ENCODE data around the gene CX3CL1.

CX3CL1 gene

GRCh38 chr16:57345021-57345420, 27.3 kb upstream of the CX3CL1 start:
- no peak for FAIRE-seq
- TF ChIP-seq TAF1 (IDR thresholded peaks at IDR 0.05; ENCODE audit: borderline replicate concordance, low read depth, low read length) (no peak), POLR2A (IDR thresholded peaks at IDR 0.05; ENCODE audit: low read depth, low read length) (no peak), POLR2AphosphoS5 (IDR thresholded peaks at IDR 0.05; ENCODE audit: low read depth, low read length) (no peak)
- no peak for DNase-seq (ENCODE audit: insufficient read length)

GRCh38 chr16:57345666-57346204, 26.6 kb upstream of the CX3CL1 start:
- no peak for TF ChIP-seq TAF1 (IDR thresholded peaks at IDR 0.05; ENCODE audit: borderline replicate concordance, low read depth, low read length)
- TF ChIP-seq POLR2AphosphoS5 (IDR thresholded peaks at IDR 0.05; ENCODE audit: low read depth, low read length), result no peak
- TF ChIP-seq POLR2A (IDR thresholded peaks at IDR 0.05; ENCODE audit: low read depth, low read length), result no peak
- FAIRE-seq (no peak), DNase-seq (ENCODE audit: insufficient read length) (no peak)

GRCh38 chr16:57347858-57348257, 24.4 kb upstream of the CX3CL1 start:
- DNase-seq (ENCODE audit: insufficient read length) (no peak), FAIRE-seq (no peak)
- TF ChIP-seq POLR2AphosphoS5 (IDR thresholded peaks at IDR 0.05; ENCODE audit: low read depth, low read length), result no peak
- TF ChIP-seq TAF1 (IDR thresholded peaks at IDR 0.05; ENCODE audit: borderline replicate concordance, low read depth, low read length), result no peak
- no peak for TF ChIP-seq POLR2A (IDR thresholded peaks at IDR 0.05; ENCODE audit: low read depth, low read length)

- no peak for FAIRE-seq
- TF ChIP-seq POLR2A (IDR thresholded peaks at IDR 0.05; ENCODE audit: low read depth, low read length) (no peak), POLR2AphosphoS5 (IDR thresholded peaks at IDR 0.05; ENCODE audit: low read depth, low read length) (no peak), TAF1 (IDR thresholded peaks at IDR 0.05; ENCODE audit: borderline replicate concordance, low read depth, low read length) (no peak)
Measured at GRCh38 chr16:57348327-57348726, 24.0 kb upstream of the CX3CL1 start.

GRCh38 chr16:57349212-57350031, 22.9 kb upstream of the CX3CL1 start:
- FAIRE-seq (peak; percentile 82), DNase-seq (ENCODE audit: insufficient read length) (no peak)
- no peak for TF ChIP-seq TAF1 (IDR thresholded peaks at IDR 0.05; ENCODE audit: borderline replicate concordance, low read depth, low read length)
- TF ChIP-seq POLR2AphosphoS5 (IDR thresholded peaks at IDR 0.05; ENCODE audit: low read depth, low read length), result no peak
- no peak for TF ChIP-seq POLR2A (IDR thresholded peaks at IDR 0.05; ENCODE audit: low read depth, low read length)

More at GRCh38 chr16:57348327-57348726, 24.0 kb upstream of the CX3CL1 start:
- DNase-seq (ENCODE audit: insufficient read length), result no peak

- peak; percentile 58 for FAIRE-seq
- no peak for DNase-seq (ENCODE audit: insufficient read length)
- no peak for TF ChIP-seq TAF1 (IDR thresholded peaks at IDR 0.05; ENCODE audit: borderline replicate concordance, low read depth, low read length)
- no peak for TF ChIP-seq POLR2AphosphoS5 (IDR thresholded peaks at IDR 0.05; ENCODE audit: low read depth, low read length)
- TF ChIP-seq POLR2A (IDR thresholded peaks at IDR 0.05; ENCODE audit: low read depth, low read length), result no peak
Measured at GRCh38 chr16:57352636-57353047, 19.6 kb upstream of the CX3CL1 start.

- FAIRE-seq (no peak), DNase-seq (ENCODE audit: insufficient read length) (no peak)
- no peak for TF ChIP-seq POLR2A (IDR thresholded peaks at IDR 0.05; ENCODE audit: low read depth, low read length)
Measured at GRCh38 chr16:57354311-57354710, 18.0 kb upstream of the CX3CL1 start.

- no peak for TF ChIP-seq TAF1 (IDR thresholded peaks at IDR 0.05; ENCODE audit: borderline replicate concordance, low read depth, low read length)
- no peak for TF ChIP-seq POLR2A (IDR thresholded peaks at IDR 0.05; ENCODE audit: low read depth, low read length)
- no peak for TF ChIP-seq POLR2AphosphoS5 (IDR thresholded peaks at IDR 0.05; ENCODE audit: low read depth, low read length)
- no peak for FAIRE-seq
Measured at GRCh38 chr16:57355898-57356414, 16.3 kb upstream of the CX3CL1 start.

GRCh38 chr16:57356547-57356946, 15.7 kb upstream of the CX3CL1 start:
- no peak for DNase-seq (ENCODE audit: insufficient read length)
- FAIRE-seq, result no peak
- TF ChIP-seq POLR2A (IDR thresholded peaks at IDR 0.05; ENCODE audit: low read depth, low read length) (no peak), TAF1 (IDR thresholded peaks at IDR 0.05; ENCODE audit: borderline replicate concordance, low read depth, low read length) (no peak), POLR2AphosphoS5 (IDR thresholded peaks at IDR 0.05; ENCODE audit: low read depth, low read length) (no peak)

More at GRCh38 chr16:57355898-57356414, 16.3 kb upstream of the CX3CL1 start:
- no peak for DNase-seq (ENCODE audit: insufficient read length)

GRCh38 chr16:57357330-57358085, 14.8 kb upstream of the CX3CL1 start:
- TF ChIP-seq TAF1 (IDR thresholded peaks at IDR 0.05; ENCODE audit: borderline replicate concordance, low read depth, low read length) (0 out of 2 replicates have a peak, but pooled peaks have one; percentile 34), POLR2AphosphoS5 (IDR thresholded peaks at IDR 0.05; ENCODE audit: low read depth, low read length) (no peak), POLR2A (IDR thresholded peaks at IDR 0.05; ENCODE audit: low read depth, low read length) (no peak)
- FAIRE-seq (peak; percentile 93), DNase-seq (ENCODE audit: insufficient read length) (no peak)

GRCh38 chr16:57358086-57358420, 14.2 kb upstream of the CX3CL1 start:
- DNase-seq (ENCODE audit: insufficient read length) (no peak), FAIRE-seq (no peak)
- no peak for TF ChIP-seq POLR2A (IDR thresholded peaks at IDR 0.05; ENCODE audit: low read depth, low read length)
- no peak for TF ChIP-seq TAF1 (IDR thresholded peaks at IDR 0.05; ENCODE audit: borderline replicate concordance, low read depth, low read length)
- TF ChIP-seq POLR2AphosphoS5 (IDR thresholded peaks at IDR 0.05; ENCODE audit: low read depth, low read length), result no peak

All from GM12892 (cell line).